ENCODE data around the gene MREG. TPM values are rescaled to one million over a fixed set of nuclear protein-coding genes. Genes with fewer than 3 reads are reported as not detected.
A peak's percentile ranks its signal among the peaks of the same experiment; 100 is the strongest.

MREG gene
- total and polyA plus RNA-seq, 10 of the 15 experiments (the other 5 are each of a cell fraction or from before 2014, with no cell fraction given): 6.9 to 45.0 (median 28.5) TPM

DNA sequence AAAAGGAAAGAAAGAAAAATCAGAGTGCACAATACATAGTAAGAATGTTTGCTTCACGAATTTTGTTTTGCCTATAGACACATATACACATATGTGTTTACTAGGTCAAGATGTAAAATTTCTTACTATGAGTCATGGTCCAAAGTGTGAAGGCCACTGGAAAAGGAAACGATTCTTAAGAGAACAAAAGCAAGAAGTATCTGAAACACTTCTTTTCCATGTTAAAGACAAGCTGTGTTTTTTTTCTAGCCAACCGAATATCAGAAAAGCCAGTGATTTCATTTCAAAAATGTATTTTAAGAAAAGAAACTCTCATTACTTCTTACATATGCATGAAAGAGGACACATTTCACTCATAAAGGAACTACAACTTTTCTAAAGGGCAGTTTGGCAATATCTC lies 43.4 kb upstream of the MREG start (continued):
- TF ChIP-seq, protein P1, sequence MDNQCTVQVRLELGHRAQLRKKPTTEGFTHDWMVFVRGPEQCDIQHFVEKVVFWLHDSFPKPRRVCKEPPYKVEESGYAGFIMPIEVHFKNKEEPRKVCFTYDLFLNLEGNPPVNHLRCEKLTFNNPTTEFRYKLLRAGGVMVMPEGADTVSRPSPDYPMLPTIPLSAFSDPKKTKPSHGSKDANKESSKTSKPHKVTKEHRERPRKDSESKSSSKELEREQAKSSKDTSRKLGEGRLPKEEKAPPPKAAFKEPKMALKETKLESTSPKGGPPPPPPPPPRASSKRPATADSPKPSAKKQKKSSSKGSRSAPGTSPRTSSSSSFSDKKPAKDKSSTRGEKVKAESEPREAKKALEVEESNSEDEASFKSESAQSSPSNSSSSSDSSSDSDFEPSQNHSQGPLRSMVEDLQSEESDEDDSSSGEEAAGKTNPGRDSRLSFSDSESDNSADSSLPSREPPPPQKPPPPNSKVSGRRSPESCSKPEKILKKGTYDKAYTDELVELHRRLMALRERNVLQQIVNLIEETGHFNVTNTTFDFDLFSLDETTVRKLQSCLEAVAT (IDR thresholded peaks at IDR 0.05): no peak
- TF ChIP-seq BMI1 (IDR thresholded peaks at IDR 0.05; ENCODE audit: borderline replicate concordance) (no peak), NFYA (IDR thresholded peaks at IDR 0.05; ENCODE audit: borderline replicate concordance, low read depth, low read length) (no peak), BCL11A (IDR thresholded peaks at IDR 0.05; ENCODE audit: low read depth, low read length) (no peak), ATF7 (IDR thresholded peaks at IDR 0.05; ENCODE audit: low read depth) (peak; percentile 62), HDAC2 (IDR thresholded peaks at IDR 0.05) (no peak), MTA2 (IDR thresholded peaks at IDR 0.05; ENCODE audit: low read depth) (peak; percentile 39; the same call in 1 of the 2 replicates)
- TF ChIP-seq, protein P2, sequence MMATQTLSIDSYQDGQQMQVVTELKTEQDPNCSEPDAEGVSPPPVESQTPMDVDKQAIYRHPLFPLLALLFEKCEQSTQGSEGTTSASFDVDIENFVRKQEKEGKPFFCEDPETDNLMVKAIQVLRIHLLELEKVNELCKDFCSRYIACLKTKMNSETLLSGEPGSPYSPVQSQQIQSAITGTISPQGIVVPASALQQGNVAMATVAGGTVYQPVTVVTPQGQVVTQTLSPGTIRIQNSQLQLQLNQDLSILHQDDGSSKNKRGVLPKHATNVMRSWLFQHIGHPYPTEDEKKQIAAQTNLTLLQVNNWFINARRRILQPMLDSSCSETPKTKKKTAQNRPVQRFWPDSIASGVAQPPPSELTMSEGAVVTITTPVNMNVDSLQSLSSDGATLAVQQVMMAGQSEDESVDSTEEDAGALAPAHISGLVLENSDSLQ (IDR thresholded peaks at IDR 0.05): no peak

DNA sequence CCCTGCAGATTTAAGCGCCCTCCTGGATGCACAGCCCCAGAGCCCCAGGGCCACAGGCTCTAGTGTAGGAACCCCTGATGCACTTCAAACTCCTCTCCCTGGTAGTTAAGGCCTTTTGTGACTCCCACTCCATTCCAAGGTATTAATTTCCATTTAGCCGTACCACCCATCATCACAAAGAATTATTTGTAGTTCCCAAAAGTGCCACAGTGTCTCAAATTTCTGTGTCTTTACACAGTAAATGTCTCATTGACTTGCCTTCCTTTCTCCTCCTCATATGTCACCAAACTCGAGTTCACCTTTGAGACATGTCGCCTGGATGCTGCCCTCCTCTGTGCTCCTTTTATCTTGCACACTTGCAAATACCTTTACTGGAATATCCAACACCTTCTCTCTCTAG lies 42.3 kb upstream of the MREG start:
- CTCF ChIA-PET: interaction anchor here (0.6 to 6.2 kb wide), 4 partner anchors 10 to 58 kb away, joined by 3 to 89 read pairs (median 4); no protein-coding TSS in a partner anchor
- WGBS (ENCODE audit: insufficient coverage, insufficient replicate concordance, low lambda C conversion rate, missing lambda C conversion rate): 72% methylated on average over 4 of the region's 4 CpGs
- intact Hi-C loops (cut with micrococcal nuclease; ENCODE audit: unreplicated experiment) (loop anchor here (2.0 kb wide), 1 partner anchor 25 kb away; the partner anchor contains the start of genes PECR and TMEM169), in situ Hi-C loops (cut with MboI) (no loop called here)
- Histone ChIP-seq H3K4me3 (no peak overlapping the region), H3K79me2 (ENCODE audit: control insufficient read depth, insufficient read depth, low read length) (no peaks in the 10 kb centered on the region), H4K20me1 (ENCODE audit: control insufficient read depth, insufficient read depth) (no peaks in the 10 kb centered on the region), H3K36me3 (ENCODE audit: control insufficient read depth in 2 of 2, insufficient read depth in 2 of 2, low read length in 1 of 2) (0 out of 4 replicates have a peak, but pooled peaks cover 0 to 5% of the 10 kb centered on the region in 2 experiments), H3K9ac (ENCODE audit: control insufficient read depth, insufficient read depth, low read length) (no peak overlapping the region; the same call in 1 of the 2 replicates), H3K4me1 (ENCODE audit: control insufficient read depth, insufficient read depth, low read length) (peaks cover 24% of the 10 kb centered on the region), H2AFZ (ENCODE audit: control insufficient read depth, low read depth, low read length) (no peak overlapping the region; the same call in 1 of the 2 replicates), H3K4me2 (ENCODE audit: control insufficient read depth, insufficient read depth) (peak overlapping the region; percentile 61), H3K27me3 (replicated peaks in 1 of 2; ENCODE audit: control insufficient read depth in 2 of 2, insufficient read depth in 2 of 2, low read length in 1 of 2) (no peaks in the 10 kb centered on the region), H3K27ac (ENCODE audit: control insufficient read depth, insufficient read depth) (peak overlapping the region; percentile 85), H3K9me3 (replicated peaks; ENCODE audit: control insufficient read depth, insufficient read depth, low read length) (no peaks in the 10 kb centered on the region; the same call in 2 of the 3 replicates)
- no peak for TF ChIP-seq CBFB (IDR thresholded peaks at IDR 0.05; ENCODE audit: low read depth)
- TF ChIP-seq, protein P3, sequence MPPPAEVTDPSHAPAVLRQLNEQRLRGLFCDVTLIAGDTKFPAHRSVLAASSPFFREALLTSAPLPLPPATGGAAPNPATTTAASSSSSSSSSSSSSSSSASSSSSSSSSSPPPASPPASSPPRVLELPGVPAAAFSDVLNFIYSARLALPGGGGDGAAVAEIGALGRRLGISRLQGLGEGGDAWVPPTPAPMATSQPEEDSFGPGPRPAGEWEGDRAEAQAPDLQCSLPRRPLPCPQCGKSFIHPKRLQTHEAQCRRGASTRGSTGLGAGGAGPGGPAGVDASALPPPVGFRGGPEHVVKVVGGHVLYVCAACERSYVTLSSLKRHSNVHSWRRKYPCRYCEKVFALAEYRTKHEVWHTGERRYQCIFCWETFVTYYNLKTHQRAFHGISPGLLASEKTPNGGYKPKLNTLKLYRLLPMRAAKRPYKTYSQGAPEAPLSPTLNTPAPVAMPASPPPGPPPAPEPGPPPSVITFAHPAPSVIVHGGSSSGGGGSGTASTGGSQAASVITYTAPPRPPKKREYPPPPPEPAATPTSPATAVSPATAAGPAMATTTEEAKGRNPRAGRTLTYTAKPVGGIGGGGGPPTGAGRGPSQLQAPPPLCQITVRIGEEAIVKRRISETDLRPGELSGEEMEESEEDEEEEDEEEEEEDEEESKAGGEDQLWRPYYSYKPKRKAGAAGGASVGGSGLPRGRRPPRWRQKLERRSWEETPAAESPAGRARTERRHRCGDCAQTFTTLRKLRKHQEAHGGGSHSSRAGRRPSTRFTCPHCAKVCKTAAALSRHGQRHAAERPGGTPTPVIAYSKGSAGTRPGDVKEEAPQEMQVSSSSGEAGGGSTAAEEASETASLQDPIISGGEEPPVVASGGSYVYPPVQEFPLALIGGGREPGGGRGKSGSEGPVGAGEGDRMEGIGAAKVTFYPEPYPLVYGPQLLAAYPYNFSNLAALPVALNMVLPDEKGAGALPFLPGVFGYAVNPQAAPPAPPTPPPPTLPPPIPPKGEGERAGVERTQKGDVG (CRISPR knock-in tag; IDR thresholded peaks at IDR 0.05): no peak
- SMC1A ChIA-PET (ENCODE audit: uncharacterized antibody, unreplicated experiment): interaction anchor here (1.0 to 6.2 kb wide), 6 partner anchors 10 to 40 kb away, joined by 3 to 55 read pairs (median 4); partner anchors contain the start of genes PECR and TMEM169
- RAD21 ChIA-PET (ENCODE audit: unreplicated experiment): interaction anchor here (1.3 to 5.1 kb wide), 2 partner anchors 11 to 15 kb away, joined by 3 to 22 read pairs; no protein-coding TSS in a partner anchor
- BruUV-seq (replicated peaks): no TSS peak
- POLR2A ChIA-PET: interaction anchor here (1.0 kb wide), 2 partner anchors 10 to 56 kb away, joined by 3 read pairs; no protein-coding TSS in a partner anchor
- FAIRE-seq: no peak
- no peak for ATAC-seq
- no peak for DNase-seq (ENCODE audit: low read depth, low spot score)
